Measurements from ENCODE around the gene SPECC1L.

Gene SPECC1L

GRCh38 chr22:24460418-24461089, 189.9 kb downstream of the SPECC1L start:
- H3K36me3 Mint-ChIP-seq (ENCODE audit: low read depth), result no peaks in the 10 kb centered on the region
- peak overlapping the region; percentile 9 for H3K4me3 Mint-ChIP-seq
- no peaks in the 10 kb centered on the region for H3K27me3 Mint-ChIP-seq (ENCODE audit: low read depth)
- peaks cover 13% of the 10 kb centered on the region for H3K4me1 Mint-ChIP-seq (ENCODE audit: low read depth)
- peak; percentile 34 for DNase-seq (ENCODE audit: low spot score)
- no peaks in the 10 kb centered on the region for H3K9me3 Mint-ChIP-seq
- peak overlapping the region; percentile 49 for H3K27ac Mint-ChIP-seq

- peaks cover 15% of the 10 kb centered on the region for H3K4me1 Mint-ChIP-seq (ENCODE audit: low read depth)
- H3K36me3 Mint-ChIP-seq (ENCODE audit: low read depth), result no peaks in the 10 kb centered on the region
- no peak for DNase-seq (ENCODE audit: low spot score)
- H3K27me3 Mint-ChIP-seq (ENCODE audit: low read depth), result no peaks in the 10 kb centered on the region
- no peaks in the 10 kb centered on the region for H3K9me3 Mint-ChIP-seq
- H3K27ac Mint-ChIP-seq, result no peak overlapping the region
- no peak overlapping the region for H3K4me3 Mint-ChIP-seq
Measured at GRCh38 chr22:24463071-24463760, 192.6 kb downstream of the SPECC1L start.

- H3K9me3 Mint-ChIP-seq, result no peaks in the 10 kb centered on the region
- H3K4me3 Mint-ChIP-seq, result no peak overlapping the region
- DNase-seq (ENCODE audit: low spot score), result peak; percentile 9
- no peaks in the 10 kb centered on the region for H3K36me3 Mint-ChIP-seq (ENCODE audit: low read depth)
- H3K27ac Mint-ChIP-seq, result no peak overlapping the region
- H3K4me1 Mint-ChIP-seq (ENCODE audit: low read depth), result peaks cover 8% of the 10 kb centered on the region
- no peaks in the 10 kb centered on the region for H3K27me3 Mint-ChIP-seq (ENCODE audit: low read depth)
Measured at GRCh38 chr22:24465566-24465965, 194.9 kb downstream of the SPECC1L start.

GRCh38 chr22:24465975-24466374, 195.3 kb downstream of the SPECC1L start:
- H3K27me3 Mint-ChIP-seq (ENCODE audit: low read depth), result no peaks in the 10 kb centered on the region
- H3K4me1 Mint-ChIP-seq (ENCODE audit: low read depth), result peaks cover 4% of the 10 kb centered on the region
- H3K36me3 Mint-ChIP-seq (ENCODE audit: low read depth), result no peaks in the 10 kb centered on the region
- no peak overlapping the region for H3K27ac Mint-ChIP-seq
- no peak overlapping the region for H3K4me3 Mint-ChIP-seq
- no peaks in the 10 kb centered on the region for H3K9me3 Mint-ChIP-seq
- no peak for DNase-seq (ENCODE audit: low spot score)

GRCh38 chr22:24466716-24467328, 196.2 kb downstream of the SPECC1L start:
- Mint-ChIP-seq H3K9me3 (no peaks in the 10 kb centered on the region), H3K4me1 (ENCODE audit: low read depth) (peaks cover 4% of the 10 kb centered on the region)

GRCh38 chr22:24467340-24467739, 196.7 kb downstream of the SPECC1L start:
- H3K9me3 Mint-ChIP-seq, result no peaks in the 10 kb centered on the region
- H3K36me3 Mint-ChIP-seq (ENCODE audit: low read depth), result no peaks in the 10 kb centered on the region
- H3K27me3 Mint-ChIP-seq (ENCODE audit: low read depth), result no peaks in the 10 kb centered on the region
- H3K4me3 Mint-ChIP-seq, result no peak overlapping the region
- H3K4me1 Mint-ChIP-seq (ENCODE audit: low read depth), result peaks cover 4% of the 10 kb centered on the region
- DNase-seq (ENCODE audit: low spot score), result no peak
- H3K27ac Mint-ChIP-seq, result no peak overlapping the region

More at GRCh38 chr22:24466716-24467328, 196.2 kb downstream of the SPECC1L start:
- Mint-ChIP-seq H3K27me3 (ENCODE audit: low read depth) (no peaks in the 10 kb centered on the region), H3K27ac (no peak overlapping the region), H3K4me3 (no peak overlapping the region), H3K36me3 (ENCODE audit: low read depth) (no peaks in the 10 kb centered on the region)
- no peak for DNase-seq (ENCODE audit: low spot score)

Measured in T-helper 2 cell treated with Interferon-gamma antibody and Interleukin-4, amounts not matched to agents 5 μg/mL and 100 μg/mL, for 36 hours (primary cell).